PFSK-1 (cell line): ENCODE data around the gene KAZN.

Source experiments
- FOXP2 ChIP-seq: optimal IDR thresholded peaks from 2 replicates; pipeline ENCODE3; 2011; ENCODE audit warnings: borderline replicate concordance, control low read depth, inconsistent platforms; ENCODE audit not compliant: insufficient read depth; ENCODE audit errors: extremely low read length, extremely low read depth
- POLR2AphosphoS5 ChIP-seq: IDR thresholded peaks from 2 replicates; pipeline ENCODE4 v1.6.1; 2012; ENCODE audit warnings: low read depth, mild to moderate bottlenecking, control low read depth, low read length, moderate library complexity
- SIN3A ChIP-seq: IDR thresholded peaks from 2 replicates; pipeline ENCODE4 v1.6.1; 2012; ENCODE audit warnings: mild to moderate bottlenecking, low read length, moderate library complexity, borderline replicate concordance; ENCODE audit not compliant: insufficient read depth
- TAF1 ChIP-seq: IDR thresholded peaks from 2 replicates; pipeline ENCODE4 v1.6.1; 2012; ENCODE audit warnings: low read length, control low read depth, borderline replicate concordance; ENCODE audit not compliant: insufficient read depth
- TF ChIP-seq, protein P1 (sequence below), 2 experiments: IDR thresholded peaks; 2 replicates each; pipeline versions ENCODE4 v1.6.1 to v1.8.0; 2011 to 2012; ENCODE audit warnings: low read depth in 2 of 2, low read length in 2 of 2, control low read depth in 1 of 2, inconsistent platforms in 1 of 2, mild to moderate bottlenecking in 1 of 2, moderate library complexity in 1 of 2; ENCODE audit not compliant: insufficient read depth in 1 of 2

Gene KAZN

DNA sequence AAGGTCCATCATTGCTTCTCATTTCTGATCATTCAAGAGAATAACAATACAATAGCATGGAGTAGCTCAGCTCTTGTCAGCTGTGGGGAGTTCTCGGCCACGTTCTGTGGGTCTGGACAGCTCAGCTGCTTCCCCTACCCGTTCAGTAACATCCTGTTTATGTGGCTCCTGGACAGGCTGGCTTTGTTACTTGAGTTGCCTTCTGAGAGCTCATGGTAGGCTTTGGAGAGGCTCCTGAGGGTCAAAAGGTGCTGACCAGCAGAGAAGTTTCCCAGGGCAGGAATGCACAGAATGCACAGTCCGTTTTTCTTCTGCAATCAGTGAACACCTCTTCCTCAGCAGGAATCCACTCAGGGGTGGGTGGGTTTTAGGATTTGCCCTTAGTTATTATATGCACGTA lies 36.0 kb downstream of the KAZN start:
- TF ChIP-seq FOXP2 (no peak), TAF1 (no peak), SIN3A (no peak), POLR2AphosphoS5 (no peak)
- TF ChIP-seq, protein P1, sequence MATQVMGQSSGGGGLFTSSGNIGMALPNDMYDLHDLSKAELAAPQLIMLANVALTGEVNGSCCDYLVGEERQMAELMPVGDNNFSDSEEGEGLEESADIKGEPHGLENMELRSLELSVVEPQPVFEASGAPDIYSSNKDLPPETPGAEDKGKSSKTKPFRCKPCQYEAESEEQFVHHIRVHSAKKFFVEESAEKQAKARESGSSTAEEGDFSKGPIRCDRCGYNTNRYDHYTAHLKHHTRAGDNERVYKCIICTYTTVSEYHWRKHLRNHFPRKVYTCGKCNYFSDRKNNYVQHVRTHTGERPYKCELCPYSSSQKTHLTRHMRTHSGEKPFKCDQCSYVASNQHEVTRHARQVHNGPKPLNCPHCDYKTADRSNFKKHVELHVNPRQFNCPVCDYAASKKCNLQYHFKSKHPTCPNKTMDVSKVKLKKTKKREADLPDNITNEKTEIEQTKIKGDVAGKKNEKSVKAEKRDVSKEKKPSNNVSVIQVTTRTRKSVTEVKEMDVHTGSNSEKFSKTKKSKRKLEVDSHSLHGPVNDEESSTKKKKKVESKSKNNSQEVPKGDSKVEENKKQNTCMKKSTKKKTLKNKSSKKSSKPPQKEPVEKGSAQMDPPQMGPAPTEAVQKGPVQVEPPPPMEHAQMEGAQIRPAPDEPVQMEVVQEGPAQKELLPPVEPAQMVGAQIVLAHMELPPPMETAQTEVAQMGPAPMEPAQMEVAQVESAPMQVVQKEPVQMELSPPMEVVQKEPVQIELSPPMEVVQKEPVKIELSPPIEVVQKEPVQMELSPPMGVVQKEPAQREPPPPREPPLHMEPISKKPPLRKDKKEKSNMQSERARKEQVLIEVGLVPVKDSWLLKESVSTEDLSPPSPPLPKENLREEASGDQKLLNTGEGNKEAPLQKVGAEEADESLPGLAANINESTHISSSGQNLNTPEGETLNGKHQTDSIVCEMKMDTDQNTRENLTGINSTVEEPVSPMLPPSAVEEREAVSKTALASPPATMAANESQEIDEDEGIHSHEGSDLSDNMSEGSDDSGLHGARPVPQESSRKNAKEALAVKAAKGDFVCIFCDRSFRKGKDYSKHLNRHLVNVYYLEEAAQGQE (IDR thresholded peaks at IDR 0.05; ENCODE audit: insufficient read depth in 1 of 2, low read depth in 2 of 2, low read length in 2 of 2), result no peak

GRCh38 chr1:14635421-14635820 lies 36.9 kb downstream of the KAZN start:
- TF ChIP-seq FOXP2, result no peak
- no peak for TF ChIP-seq POLR2AphosphoS5
- TF ChIP-seq TAF1, result no peak
- TF ChIP-seq, protein P1 (IDR thresholded peaks at IDR 0.05; ENCODE audit: insufficient read depth in 1 of 2, low read depth in 2 of 2, low read length in 2 of 2), result no peak
- no peak for TF ChIP-seq SIN3A

GRCh38 chr1:14636897-14637632 lies 38.6 kb downstream of the KAZN start:
- TF ChIP-seq SIN3A, result no peak
- TF ChIP-seq TAF1, result no peak
- TF ChIP-seq POLR2AphosphoS5, result no peak
- no peak for TF ChIP-seq FOXP2
- TF ChIP-seq, protein P1 (IDR thresholded peaks at IDR 0.05; ENCODE audit: insufficient read depth in 1 of 2, low read depth in 2 of 2, low read length in 2 of 2), result no peak

- TF ChIP-seq, protein P1 (IDR thresholded peaks at IDR 0.05; ENCODE audit: insufficient read depth in 1 of 2, low read depth in 2 of 2, low read length in 2 of 2), result no peak
- TF ChIP-seq FOXP2 (no peak), TAF1 (no peak), POLR2AphosphoS5 (no peak), SIN3A (no peak)
These were observed 41.0 kb downstream of the KAZN start for GRCh38 chr1:14639291-14640050.
